ENCODE results near the gene ESR2.
"Not testable (repeated sequence)": the region's sequence is repeated elsewhere in the genome, so short reads cannot be mapped to it uniquely, and the experiment has no call there.

The ESR2 gene

DNA sequence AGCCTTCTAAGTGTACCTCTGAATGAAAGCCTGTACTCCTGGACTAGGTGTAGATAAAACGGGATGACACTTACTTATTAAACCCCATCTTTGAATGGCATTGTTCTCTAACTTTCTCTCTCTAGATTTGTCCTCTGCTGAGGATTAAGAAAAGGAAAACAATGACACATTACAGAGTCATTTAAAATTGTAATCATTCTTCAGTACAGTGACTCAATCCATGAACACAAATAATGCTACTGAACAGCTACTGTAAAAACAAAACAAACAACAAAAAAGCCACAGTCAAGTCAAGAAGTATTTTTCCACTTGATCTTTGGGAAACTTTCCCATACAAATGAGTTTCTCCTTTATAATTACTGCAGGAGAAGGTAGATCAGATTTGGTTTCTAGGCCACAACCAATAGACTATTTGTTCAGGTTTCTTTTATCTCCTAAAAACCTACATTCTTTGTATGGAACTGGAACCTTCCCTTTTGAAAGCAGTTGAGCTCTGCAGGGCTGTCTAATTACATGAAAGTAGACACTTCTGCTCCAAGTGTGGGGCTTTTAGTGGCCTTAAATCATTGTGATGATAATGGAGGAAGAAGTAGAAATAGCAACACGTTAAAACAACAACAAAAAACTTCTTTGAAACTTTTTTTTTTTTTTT, 219.1 kb downstream of the ESR2 start:
- DNase-seq: no peak

GRCh38 chr14:64069634-64070359, 224.4 kb downstream of the ESR2 start:
- DNase-seq: no peak

DNA sequence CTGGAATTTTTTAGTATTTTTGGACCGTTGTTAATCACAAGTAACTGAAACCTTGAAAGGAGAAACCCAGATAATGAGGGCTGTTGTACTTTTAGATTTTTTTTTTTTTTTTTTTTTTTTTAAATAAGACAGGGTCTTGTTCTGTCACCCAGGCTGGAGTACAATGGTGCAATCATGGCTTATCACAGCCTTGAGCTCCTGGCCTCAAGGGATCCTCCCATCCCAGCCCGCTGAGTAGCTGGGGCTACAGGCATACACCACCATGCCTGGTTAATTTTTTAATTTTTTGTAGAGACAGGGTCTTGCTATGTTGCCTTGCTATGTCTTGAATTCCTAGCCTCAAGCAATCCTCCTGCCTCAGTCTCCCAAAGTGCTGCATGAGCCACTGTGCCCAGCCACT, 229.7 kb downstream of the ESR2 start:
- no peak for DNase-seq

- no peak for DNase-seq
Measured at GRCh38 chr14:64062381-64063115, 231.6 kb downstream of the ESR2 start.

GRCh38 chr14:64061706-64062105, 232.5 kb downstream of the ESR2 start:
- no peak for DNase-seq

GRCh38 chr14:64061115-64061514, 233.1 kb downstream of the ESR2 start:
- DNase-seq: no peak

DNA sequence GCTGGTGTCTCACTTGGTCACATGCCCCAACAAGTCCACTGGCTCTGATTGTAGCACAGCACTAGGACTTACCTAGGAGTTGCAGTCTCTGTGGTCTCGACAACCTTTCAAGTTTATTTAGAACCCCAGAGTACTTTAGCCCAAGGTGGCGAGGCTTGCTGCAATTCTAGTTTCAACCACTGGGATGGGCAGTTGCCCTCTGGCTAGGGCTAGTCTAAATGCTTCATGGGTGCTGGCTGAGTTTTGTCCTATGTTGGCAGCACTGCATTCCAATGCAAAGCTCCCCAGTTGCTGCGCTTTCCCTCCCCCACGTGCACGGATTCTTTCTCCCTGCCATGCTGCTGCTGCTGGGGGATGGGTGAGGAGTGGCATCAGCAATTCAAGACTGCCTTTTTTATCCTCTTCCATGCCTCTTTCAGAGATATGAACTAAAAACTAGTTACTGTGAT, 233.5 kb downstream of the ESR2 start:
- DNase-seq: no peak

GRCh38 chr14:64060199-64060545, 234.0 kb downstream of the ESR2 start:
- DNase-seq: no peak

- no peak for DNase-seq
Measured at GRCh38 chr14:64059454-64060198, 234.5 kb downstream of the ESR2 start.

- DNase-seq: no peak
Measured at GRCh38 chr14:64053694-64054669, 240.2 kb downstream of the ESR2 start.

DNA sequence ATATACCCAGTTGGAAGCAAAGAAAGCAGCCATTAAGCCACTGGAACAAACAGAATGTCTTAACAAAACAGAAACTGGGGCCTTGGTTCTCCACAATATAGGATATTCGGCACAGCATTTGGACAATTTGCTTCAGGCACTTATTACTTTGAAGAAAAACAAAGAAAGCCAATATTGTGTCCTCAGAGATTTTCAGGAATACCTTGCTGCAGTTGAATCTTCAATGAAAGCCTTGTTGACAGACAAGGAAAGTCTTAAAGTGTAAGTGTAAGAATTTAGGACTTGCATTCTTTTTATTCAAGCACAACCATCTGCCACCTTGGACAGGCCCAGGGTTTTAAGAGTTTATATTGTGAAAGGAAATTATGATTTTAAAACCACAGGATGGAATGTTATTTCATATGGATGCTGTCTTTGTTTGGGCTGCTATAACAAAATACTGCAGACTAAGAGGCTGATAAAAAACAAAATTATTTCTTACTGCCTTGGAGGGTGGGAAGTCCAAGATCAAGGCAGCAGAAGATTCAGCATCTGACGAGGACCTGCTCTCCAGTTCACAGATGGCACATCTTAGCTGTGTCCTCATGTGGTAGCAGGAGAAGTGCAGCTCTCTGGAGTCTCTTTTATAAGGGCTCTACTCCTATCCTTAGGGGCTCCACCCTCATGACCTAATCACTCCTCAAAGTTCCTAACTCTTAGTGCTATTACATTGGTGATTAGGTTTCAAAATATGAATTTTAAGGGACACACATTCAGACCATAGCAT, 244.4 kb downstream of the ESR2 start:
- DNase-seq: no peak

DNA sequence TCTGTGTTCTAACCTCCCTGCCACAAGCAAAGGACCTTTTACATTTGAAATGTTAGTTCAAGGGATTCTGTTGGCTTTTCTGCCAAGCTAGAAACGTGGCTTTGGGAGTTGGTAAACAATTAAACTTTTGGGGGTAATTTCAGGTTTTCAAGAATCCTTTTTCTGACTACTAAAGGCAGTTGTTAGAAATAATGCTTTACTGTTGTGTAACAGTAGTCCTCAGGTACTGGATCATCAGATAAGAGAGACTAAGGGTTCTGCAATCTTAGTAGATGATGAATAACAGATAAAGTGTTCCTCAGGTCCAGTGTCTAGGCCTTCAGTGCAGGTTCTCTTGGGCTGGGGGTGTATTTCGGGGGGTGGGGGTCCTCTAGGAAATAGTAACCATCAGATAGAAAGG, 249.1 kb downstream of the ESR2 start:
- DNase-seq: no peak

DNA sequence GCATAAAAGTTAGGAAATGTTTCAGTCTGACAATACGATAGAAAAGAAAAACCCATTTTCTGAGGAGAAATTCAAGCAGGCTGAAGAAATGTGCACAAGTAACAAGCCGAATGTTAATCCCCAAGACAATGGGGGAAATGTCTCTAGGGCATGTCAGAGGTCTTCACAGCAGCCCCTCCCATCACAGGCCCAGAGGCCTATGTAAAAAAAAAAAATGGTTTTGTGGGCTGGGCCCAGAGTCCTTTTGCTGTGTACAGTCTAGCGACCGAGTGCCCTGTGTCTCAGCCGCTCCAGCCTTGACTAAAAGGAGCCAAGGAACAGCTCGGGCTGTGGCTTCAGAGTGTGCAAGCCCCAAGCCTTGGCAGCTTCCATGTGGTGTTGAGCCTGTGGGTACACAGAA, 250.9 kb downstream of the ESR2 start:
- not testable (repeated sequence) for DNase-seq

GRCh38 chr14:64040044-64040443, 254.1 kb downstream of the ESR2 start:
- DNase-seq: no peak

DNA sequence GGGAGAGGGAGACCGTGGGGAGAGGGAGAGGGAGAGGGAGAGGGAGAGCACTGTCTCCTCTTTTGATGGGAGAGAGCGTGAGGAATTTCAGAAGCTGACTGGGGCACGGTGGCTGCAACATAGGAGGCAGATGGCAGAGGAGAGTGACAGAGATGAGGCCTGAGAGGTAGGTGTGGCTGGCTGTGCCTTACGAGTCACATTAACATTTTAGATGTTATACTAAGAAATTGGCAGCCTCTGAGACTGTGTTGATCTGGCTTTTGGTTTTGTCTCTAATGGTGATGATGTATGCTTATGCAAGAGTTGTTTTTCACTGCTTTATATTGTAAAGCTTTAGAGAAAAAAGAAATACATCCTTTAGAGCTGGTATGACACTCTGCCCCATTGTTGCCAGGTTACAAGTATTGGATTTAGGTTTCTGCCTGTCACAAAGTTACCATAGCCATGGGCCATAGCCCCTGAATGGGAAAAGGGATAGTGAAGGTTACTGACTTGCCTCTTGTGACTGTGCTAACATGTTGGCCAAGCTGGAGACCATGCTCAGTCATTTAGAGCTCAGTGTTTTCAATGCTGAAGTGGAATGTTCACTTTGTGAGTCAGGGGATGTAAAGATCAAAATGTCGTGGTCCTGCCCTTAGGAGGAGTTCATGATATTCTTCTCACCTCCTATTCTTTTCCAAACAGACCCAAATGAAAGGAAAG, 255.2 kb downstream of the ESR2 start:
- no peak for DNase-seq

DNA sequence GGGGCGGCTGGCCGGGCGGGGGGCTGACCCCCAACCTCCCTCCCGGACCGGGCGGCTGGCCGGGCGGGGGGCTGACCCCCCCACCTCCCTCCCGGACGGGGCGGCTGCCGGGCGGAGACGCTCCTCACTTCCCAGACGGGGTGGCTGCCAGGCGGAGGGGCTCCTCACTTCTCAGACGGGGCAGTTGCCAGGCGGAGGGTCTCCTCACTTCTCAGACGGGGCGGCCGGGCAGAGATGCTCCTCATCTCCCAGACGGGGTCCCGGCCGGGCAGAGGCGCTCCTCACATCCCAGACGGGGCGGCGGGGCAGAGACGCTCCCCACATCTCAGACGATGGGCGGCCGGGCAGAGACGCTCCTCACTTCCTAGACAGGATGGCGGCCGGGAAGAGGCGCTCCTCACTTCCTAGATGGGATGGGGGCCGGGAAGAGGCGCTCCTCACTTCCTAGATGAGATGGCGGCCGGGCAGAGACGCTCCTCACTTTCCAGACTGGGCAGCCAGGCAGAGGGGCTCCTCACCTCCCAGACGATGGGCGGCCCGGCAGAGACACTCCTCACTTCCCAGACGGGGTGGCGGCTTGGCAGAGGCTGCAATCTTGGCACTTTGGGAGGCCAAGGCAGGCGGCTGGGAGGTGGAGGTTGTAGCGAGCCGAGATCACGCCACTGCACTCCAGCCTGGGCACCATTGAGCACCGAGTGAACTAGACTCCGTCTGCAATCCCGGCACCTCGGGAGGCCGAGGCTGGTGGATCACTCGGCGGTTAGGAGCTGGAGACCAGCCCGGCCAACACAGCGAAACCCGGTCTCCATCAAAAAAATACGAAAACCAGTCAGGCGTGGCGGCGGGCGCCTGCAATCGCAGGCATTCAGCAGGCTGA, 256.1 kb downstream of the ESR2 start:
- not testable (repeated sequence) for DNase-seq

DNA sequence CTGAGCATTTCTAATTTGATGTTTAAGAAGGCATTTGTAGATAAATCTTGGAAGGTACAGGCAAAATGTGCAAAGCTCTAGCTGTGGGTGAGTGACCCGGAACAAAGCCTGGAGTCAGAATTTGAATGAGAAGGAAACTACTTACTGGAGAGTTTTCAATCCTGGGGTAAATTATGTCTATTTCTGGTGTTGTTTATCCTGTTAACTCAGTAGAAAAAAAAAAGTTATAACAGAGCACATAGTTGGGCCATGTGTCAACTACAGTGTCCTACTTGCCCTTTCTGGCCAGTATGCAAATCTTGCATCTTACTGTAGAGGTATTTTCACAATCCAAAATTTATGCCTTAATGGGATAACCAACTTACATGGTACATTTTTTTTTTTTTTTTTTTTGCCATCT, 259.0 kb downstream of the ESR2 start:
- DNase-seq: no peak

Measured in DMS79 treated with DMSO at 0.1 percent for 48 hours (cell line).